ENCODE results near the gene CD55.
A peak's percentile ranks its signal among the peaks of the same experiment; 100 is the strongest.
"Not testable (repeated sequence)": the region's sequence is repeated elsewhere in the genome, so short reads cannot be mapped to it uniquely, and the experiment has no call there.

CD55 gene

DNA sequence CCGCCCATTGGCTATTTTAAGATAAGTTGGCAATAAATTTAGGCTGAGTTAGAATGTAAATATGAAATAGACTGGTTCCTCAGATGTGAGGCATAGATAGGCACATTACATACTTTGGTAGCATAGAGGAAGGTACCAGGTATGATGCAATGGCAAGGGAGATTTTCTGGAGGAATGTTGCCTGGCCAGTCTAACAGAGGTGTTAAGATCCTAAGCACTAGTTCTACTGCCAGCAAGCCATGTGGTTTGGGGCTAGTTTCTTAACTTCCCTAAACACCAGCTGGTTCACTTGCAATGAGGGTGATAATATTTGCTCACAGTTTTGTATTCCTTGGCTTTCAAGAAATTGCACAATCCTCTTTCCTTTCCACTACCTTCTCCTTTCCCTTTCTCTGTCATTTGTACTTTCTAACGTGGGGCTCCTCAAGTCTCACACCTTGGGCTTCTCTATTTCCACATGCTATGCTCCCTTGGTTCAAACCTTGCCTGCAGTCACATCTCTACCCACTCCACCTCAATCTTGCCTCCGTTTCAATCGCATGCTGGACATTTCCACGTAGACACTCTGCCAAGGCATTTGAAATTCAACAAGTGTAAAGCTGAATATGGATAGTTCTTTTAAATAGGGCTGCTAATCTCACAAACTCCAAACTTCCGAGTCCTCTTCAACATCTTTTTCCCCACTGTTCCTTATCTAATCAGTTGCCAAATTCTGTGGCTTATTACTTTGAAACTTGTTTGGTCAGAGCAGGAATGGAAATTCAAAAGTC, 4.7 kb upstream of the CD55 start:
- Histone ChIP-seq H3K9ac (ENCODE audit: low read length in 2 of 2) (no peak overlapping the region), H3K9me3 (ENCODE audit: control insufficient read depth in 2 of 2, low read length in 2 of 2) (no peaks in the 10 kb centered on the region), H3K27ac (ENCODE audit: low read length) (no peak overlapping the region), H3K4me3 (ENCODE audit: low read length in 2 of 2) (no peak overlapping the region), H3K4me1 (ENCODE audit: control insufficient read depth, insufficient read depth, low read length) (peaks cover 6% of the 10 kb centered on the region), H3K27me3 (ENCODE audit: control insufficient read depth in 1 of 2, insufficient read depth in 2 of 2, low read length in 2 of 2) (no peaks in the 10 kb centered on the region), H3K36me3 (ENCODE audit: control insufficient read depth in 2 of 2, insufficient read depth in 2 of 2, low read length in 2 of 2) (no peaks in the 10 kb centered on the region)

DNA sequence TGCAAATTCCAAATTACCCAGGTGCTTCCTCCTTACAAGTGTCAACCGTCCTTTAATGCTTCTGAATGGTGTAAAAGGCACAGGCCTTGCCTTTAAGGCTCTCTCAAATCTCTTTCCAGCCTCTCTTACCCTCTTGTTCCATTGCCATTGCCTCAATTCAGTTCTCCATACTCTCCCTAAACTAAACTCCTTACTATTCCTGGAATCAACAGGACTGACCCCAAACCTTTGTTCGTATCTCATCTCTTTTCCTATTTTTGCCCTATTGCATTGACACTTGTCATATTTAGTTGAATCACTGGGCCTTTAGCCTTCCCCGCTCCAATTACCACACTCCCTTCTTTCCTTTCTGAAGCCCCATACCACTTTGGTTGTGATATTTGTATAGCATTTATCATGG, 3.9 kb upstream of the CD55 start:
- Histone ChIP-seq H3K9me3 (ENCODE audit: control insufficient read depth in 2 of 2, low read length in 2 of 2) (no peaks in the 10 kb centered on the region), H3K36me3 (ENCODE audit: control insufficient read depth in 2 of 2, insufficient read depth in 2 of 2, low read length in 2 of 2) (no peaks in the 10 kb centered on the region), H3K27ac (ENCODE audit: low read length) (no peak overlapping the region), H3K9ac (ENCODE audit: low read length in 2 of 2) (no peak overlapping the region), H3K27me3 (ENCODE audit: control insufficient read depth in 1 of 2, insufficient read depth in 2 of 2, low read length in 2 of 2) (no peaks in the 10 kb centered on the region), H3K4me3 (ENCODE audit: low read length in 2 of 2) (no peak overlapping the region), H3K4me1 (ENCODE audit: control insufficient read depth, insufficient read depth, low read length) (peaks cover 11% of the 10 kb centered on the region)

DNA sequence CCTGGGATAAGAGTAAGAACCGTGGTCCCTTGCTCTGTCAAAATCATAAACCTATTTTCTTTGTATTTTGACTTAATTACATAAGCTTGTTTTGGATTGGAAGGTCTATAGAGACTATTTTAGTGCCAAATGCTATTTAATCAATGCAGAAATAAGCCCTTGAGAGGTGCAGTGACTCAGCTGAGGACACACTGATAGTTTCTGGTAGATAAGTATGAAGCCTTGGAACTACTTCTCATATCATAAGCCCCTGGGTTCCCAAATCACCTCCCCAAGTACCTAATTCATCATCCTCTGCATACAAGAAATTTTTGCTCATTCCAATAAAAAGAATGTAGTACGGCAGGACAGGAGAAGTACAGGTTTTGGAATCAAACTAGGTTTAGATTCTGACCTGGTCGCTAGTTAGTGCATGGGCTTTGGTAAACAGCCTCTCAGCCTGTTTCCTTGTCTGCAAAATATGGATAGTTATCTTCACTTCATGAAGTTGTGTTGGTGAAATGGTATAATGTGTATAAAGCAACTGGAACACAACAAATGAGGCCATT, 3.3 kb upstream of the CD55 start:
- H3K9me3 ChIP-seq (ENCODE audit: control insufficient read depth in 2 of 2, low read length in 2 of 2), result no peaks in the 10 kb centered on the region
- no peak overlapping the region for H3K27ac ChIP-seq (ENCODE audit: low read length)
- H3K36me3 ChIP-seq (ENCODE audit: control insufficient read depth in 2 of 2, insufficient read depth in 2 of 2, low read length in 2 of 2), result no peaks in the 10 kb centered on the region
- H3K4me1 ChIP-seq (ENCODE audit: control insufficient read depth, insufficient read depth, low read length), result peaks cover 12% of the 10 kb centered on the region
- no peak overlapping the region for H3K4me3 ChIP-seq (ENCODE audit: low read length in 2 of 2)
- H3K9ac ChIP-seq (ENCODE audit: low read length in 2 of 2), result no peak overlapping the region
- H3K27me3 ChIP-seq (ENCODE audit: control insufficient read depth in 1 of 2, insufficient read depth in 2 of 2, low read length in 2 of 2), result no peaks in the 10 kb centered on the region

DNA sequence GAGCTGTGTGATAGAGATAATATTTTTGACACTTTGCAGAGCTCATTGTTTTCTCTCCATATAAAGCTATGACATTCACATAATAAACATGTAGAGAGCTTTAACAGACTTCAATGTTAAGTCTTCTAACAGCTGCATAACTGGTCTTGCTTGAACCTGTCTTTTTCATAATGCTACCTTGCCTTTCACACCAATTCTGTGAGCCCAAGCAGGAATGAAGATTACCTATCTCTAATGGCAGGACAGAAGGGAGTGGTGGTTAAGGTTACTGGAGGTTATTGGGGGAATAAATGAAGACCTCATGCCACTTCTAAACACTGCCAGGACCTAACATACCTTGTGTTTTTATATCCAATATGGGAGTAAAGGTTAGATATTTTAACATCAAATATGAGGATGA, 2.3 kb upstream of the CD55 start:
- no peak overlapping the region for H3K4me3 ChIP-seq (ENCODE audit: low read length in 2 of 2)
- H3K4me1 ChIP-seq (ENCODE audit: control insufficient read depth, insufficient read depth, low read length), result peaks cover 12% of the 10 kb centered on the region
- no peaks in the 10 kb centered on the region for H3K9me3 ChIP-seq (ENCODE audit: control insufficient read depth in 2 of 2, low read length in 2 of 2)
- H3K9ac ChIP-seq (ENCODE audit: low read length in 2 of 2), result no peak overlapping the region
- H3K27ac ChIP-seq (ENCODE audit: low read length), result no peak overlapping the region
- H3K27me3 ChIP-seq (ENCODE audit: control insufficient read depth in 1 of 2, insufficient read depth in 2 of 2, low read length in 2 of 2), result no peaks in the 10 kb centered on the region
- H3K36me3 ChIP-seq (ENCODE audit: control insufficient read depth in 2 of 2, insufficient read depth in 2 of 2, low read length in 2 of 2), result no peaks in the 10 kb centered on the region

DNA sequence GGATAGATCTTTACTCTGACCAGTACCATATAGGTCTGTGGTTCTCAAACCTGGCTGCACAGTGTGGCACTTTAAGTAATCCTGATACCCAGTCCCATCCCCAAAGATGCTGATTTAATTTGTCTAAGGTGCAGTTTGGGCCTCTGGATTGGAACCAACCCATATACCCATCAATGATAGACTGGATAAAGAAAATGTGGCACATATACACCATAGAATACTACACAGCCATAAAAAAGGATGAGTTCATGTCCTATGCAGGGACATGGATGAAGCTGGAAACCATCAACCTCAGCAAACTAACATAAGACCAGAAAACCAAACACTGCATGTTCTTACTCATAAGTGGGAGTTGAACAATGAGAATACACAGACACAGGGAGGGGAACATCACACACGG, 1.4 kb upstream of the CD55 start:
- H3K4me3 ChIP-seq (ENCODE audit: low read length in 2 of 2); H3K36me3 ChIP-seq (ENCODE audit: control insufficient read depth in 2 of 2, insufficient read depth in 2 of 2, low read length in 2 of 2); H3K27me3 ChIP-seq (ENCODE audit: control insufficient read depth in 1 of 2, insufficient read depth in 2 of 2, low read length in 2 of 2); H3K9me3 ChIP-seq (ENCODE audit: control insufficient read depth in 2 of 2, low read length in 2 of 2); H3K27ac ChIP-seq (ENCODE audit: low read length); H3K9ac ChIP-seq (ENCODE audit: low read length in 2 of 2): not testable (repeated sequence)
- H3K4me1 ChIP-seq (ENCODE audit: control insufficient read depth, insufficient read depth, low read length), result peaks cover 12% of the 10 kb centered on the region

DNA sequence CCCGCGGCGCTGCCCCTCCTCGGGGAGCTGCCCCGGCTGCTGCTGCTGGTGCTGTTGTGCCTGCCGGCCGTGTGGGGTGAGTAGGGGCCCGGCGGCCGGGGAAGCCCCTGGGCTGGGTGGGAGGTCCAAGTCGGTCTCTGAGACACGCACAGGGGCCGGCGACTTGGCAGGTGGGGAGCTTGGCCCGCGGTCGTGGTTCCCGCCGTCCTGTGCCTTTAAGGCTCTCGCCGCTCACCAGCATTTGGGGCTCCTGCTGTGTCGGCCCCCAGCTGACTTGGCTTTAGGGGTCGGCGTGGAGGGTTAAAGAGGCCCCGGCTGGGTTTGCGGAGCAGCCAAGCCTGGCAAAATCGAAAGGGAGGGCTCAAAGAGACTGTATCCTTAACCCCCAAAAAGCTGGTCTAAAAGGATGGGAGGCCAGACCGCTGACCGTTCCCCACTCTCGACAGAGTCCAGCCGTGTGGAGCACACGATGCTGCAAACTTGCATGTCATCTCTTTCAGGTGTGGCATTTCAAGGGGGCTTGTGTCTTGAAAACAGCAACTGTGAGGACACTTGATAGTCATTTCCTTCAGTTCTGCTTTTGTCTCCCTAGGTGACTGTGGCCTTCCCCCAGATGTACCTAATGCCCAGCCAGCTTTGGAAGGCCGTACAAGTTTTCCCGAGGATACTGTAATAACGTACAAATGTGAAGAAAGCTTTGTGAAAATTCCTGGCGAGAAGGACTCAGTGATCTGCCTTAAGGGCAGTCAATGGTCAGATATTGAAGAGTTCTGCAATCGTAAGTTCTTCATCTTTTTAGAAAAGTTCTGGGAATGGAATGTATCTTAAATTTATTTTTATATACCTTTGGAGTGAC, 540 bp downstream of the CD55 start:
- Histone ChIP-seq H3K27ac (ENCODE audit: low read length) (peak overlapping the region; percentile 81), H3K4me3 (ENCODE audit: low read length in 2 of 2) (peak overlapping the region; percentile 83 to 89), H3K9ac (ENCODE audit: low read length in 2 of 2) (peak overlapping the region; percentile 90), H3K4me1 (ENCODE audit: control insufficient read depth, insufficient read depth, low read length) (peaks cover 12% of the 10 kb centered on the region), H3K27me3 (ENCODE audit: control insufficient read depth in 1 of 2, insufficient read depth in 2 of 2, low read length in 2 of 2) (no peaks in the 10 kb centered on the region), H3K36me3 (ENCODE audit: control insufficient read depth in 2 of 2, insufficient read depth in 2 of 2, low read length in 2 of 2) (peaks cover 5 to 12% of the 10 kb centered on the region in 2 donors), H3K9me3 (ENCODE audit: control insufficient read depth in 2 of 2, low read length in 2 of 2) (no peaks in the 10 kb centered on the region)

DNA sequence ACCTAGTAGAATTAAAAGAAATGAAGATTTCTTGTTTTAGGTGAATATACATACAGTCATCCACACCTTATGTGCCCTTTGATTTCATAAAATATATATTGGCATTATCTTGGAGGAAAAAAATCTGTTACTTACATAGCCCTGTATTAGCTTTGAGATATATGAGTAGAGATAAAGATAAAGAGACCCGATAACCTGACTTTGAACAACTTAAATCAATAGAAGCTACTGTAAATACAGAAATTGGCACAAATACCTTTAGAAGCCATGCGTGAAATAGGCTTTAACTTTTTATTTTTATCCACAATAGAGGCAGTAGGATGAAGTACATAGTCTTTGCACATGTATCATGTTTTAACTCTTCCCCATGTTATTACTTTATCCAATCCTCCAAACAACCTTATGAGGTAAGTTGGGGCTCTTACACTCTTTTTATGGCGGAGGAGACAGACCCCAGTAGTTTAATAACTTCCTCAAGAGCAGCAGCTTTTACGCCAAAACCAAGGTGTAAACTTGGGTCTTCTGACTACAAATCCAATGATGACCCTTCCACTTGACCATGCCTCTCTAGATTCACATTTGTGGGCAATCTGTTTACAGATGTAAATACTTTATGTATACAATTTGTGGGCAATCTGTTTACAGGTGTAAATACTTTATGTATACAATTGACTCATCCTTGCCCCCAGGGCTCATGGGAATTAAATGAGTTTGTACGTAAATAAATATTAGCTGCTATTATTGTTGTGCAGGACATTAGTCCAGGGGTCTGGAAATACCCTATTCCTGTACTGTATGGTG, 2.1 kb downstream of the CD55 start:
- no peak overlapping the region for H3K9ac ChIP-seq (ENCODE audit: low read length in 2 of 2)
- H3K27ac ChIP-seq (ENCODE audit: low read length), result no peak overlapping the region
- peak overlapping the region; percentile 3 to 28 for H3K4me3 ChIP-seq (ENCODE audit: low read length in 2 of 2)
- H3K4me1 ChIP-seq (ENCODE audit: control insufficient read depth, insufficient read depth, low read length), result peaks cover 12% of the 10 kb centered on the region
- no peaks in the 10 kb centered on the region for H3K27me3 ChIP-seq (ENCODE audit: control insufficient read depth in 1 of 2, insufficient read depth in 2 of 2, low read length in 2 of 2)
- H3K9me3 ChIP-seq (ENCODE audit: control insufficient read depth in 2 of 2, low read length in 2 of 2), result no peaks in the 10 kb centered on the region
- H3K36me3 ChIP-seq (ENCODE audit: control insufficient read depth in 2 of 2, insufficient read depth in 2 of 2, low read length in 2 of 2), result peaks cover 20 to 28% of the 10 kb centered on the region in 2 donors

DNA sequence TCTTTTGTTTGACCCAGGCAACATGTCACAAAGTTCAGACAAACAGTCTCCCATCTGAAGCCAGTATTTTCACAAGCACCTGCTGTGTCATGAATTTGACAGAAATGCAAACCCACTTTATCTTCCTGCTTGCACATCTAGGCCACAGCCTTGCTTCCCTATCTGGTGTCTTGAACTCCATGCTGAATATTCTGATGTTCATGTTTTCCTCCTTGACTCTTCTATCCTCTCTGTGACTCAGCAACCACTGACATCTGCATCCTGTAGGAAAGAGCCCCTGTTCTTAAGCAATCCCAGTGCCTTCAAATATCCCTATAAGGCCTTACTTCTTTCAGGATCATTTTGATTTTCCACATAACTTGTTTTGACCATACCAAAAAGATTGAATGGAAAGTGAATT, 6.5 kb downstream of the CD55 start:
- H3K9me3 ChIP-seq (ENCODE audit: control insufficient read depth in 2 of 2, low read length in 2 of 2), result no peaks in the 10 kb centered on the region
- H3K27ac ChIP-seq (ENCODE audit: low read length), result no peak overlapping the region
- H3K36me3 ChIP-seq (ENCODE audit: control insufficient read depth in 2 of 2, insufficient read depth in 2 of 2, low read length in 2 of 2), result peaks cover 27 to 41% of the 10 kb centered on the region in 2 donors
- no peaks in the 10 kb centered on the region for H3K4me1 ChIP-seq (ENCODE audit: control insufficient read depth, insufficient read depth, low read length)
- no peak overlapping the region for H3K9ac ChIP-seq (ENCODE audit: low read length in 2 of 2)
- no peak overlapping the region for H3K4me3 ChIP-seq (ENCODE audit: low read length in 2 of 2)
- no peaks in the 10 kb centered on the region for H3K27me3 ChIP-seq (ENCODE audit: control insufficient read depth in 1 of 2, insufficient read depth in 2 of 2, low read length in 2 of 2)

DNA sequence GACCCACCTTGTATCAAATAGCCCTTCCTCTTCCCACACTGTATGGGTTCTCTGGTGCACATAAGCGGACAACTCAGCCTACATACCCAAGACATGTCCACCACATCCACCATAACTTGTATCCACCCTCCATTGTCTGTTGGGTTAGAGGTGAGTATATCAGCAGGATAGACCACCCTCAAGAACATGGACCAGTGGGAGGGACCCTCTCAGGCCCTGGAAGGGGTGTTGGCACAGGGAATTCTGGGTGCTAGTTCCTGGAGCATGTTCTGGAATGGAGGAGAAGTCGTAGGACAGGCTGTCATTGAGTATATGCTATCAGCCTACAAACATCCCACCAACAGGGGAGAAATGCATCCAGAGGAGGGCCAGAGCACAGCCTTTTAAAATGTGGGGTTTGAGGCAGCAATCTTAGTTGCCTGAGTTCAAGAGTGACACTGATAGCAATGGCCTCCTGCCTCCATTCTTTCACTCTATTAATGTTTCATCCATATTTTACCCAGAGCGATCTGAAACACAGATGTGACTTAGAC, 7.5 kb downstream of the CD55 start:
- Histone ChIP-seq H3K4me3 (ENCODE audit: low read length in 2 of 2) (no peak overlapping the region), H3K27ac (ENCODE audit: low read length) (no peak overlapping the region), H3K36me3 (ENCODE audit: control insufficient read depth in 2 of 2, insufficient read depth in 2 of 2, low read length in 2 of 2) (peaks cover 29 to 41% of the 10 kb centered on the region in 2 donors), H3K9ac (ENCODE audit: low read length in 2 of 2) (no peak overlapping the region), H3K4me1 (ENCODE audit: control insufficient read depth, insufficient read depth, low read length) (no peaks in the 10 kb centered on the region), H3K9me3 (ENCODE audit: control insufficient read depth in 2 of 2, low read length in 2 of 2) (no peaks in the 10 kb centered on the region), H3K27me3 (ENCODE audit: control insufficient read depth in 1 of 2, insufficient read depth in 2 of 2, low read length in 2 of 2) (no peaks in the 10 kb centered on the region)

DNA sequence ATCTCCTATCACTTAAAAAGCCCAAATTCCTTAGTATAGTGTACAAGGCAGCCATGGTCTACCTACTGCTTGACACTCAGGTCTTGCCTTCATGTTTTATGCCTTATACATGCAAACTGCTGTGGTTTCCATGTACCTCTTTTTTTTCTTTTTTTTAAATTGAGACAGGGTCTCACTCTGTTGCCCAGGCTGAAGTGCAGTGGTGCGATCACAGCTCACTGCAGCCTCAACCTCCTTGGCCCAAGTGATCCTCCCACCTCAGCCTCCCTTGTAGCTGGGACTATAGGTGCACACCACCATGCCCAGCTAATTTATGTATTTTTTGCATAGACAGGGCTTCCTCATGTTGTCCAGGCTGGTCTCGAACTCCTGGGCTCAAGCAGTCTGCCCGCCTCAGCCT, 8.0 kb downstream of the CD55 start:
- no peak overlapping the region for H3K9ac ChIP-seq (ENCODE audit: low read length in 2 of 2)
- H3K27me3 ChIP-seq (ENCODE audit: control insufficient read depth in 1 of 2, insufficient read depth in 2 of 2, low read length in 2 of 2), result no peaks in the 10 kb centered on the region
- H3K36me3 ChIP-seq (ENCODE audit: control insufficient read depth in 2 of 2, insufficient read depth in 2 of 2, low read length in 2 of 2), result peaks cover 29 to 41% of the 10 kb centered on the region in 2 donors
- H3K27ac ChIP-seq (ENCODE audit: low read length), result no peak overlapping the region
- no peak overlapping the region for H3K4me3 ChIP-seq (ENCODE audit: low read length in 2 of 2)
- no peaks in the 10 kb centered on the region for H3K9me3 ChIP-seq (ENCODE audit: control insufficient read depth in 2 of 2, low read length in 2 of 2)
- no peaks in the 10 kb centered on the region for H3K4me1 ChIP-seq (ENCODE audit: control insufficient read depth, insufficient read depth, low read length)

Measured in stomach smooth muscle (tissue), 2 donors.